ENCODE results near the gene GAS7.

DNA sequence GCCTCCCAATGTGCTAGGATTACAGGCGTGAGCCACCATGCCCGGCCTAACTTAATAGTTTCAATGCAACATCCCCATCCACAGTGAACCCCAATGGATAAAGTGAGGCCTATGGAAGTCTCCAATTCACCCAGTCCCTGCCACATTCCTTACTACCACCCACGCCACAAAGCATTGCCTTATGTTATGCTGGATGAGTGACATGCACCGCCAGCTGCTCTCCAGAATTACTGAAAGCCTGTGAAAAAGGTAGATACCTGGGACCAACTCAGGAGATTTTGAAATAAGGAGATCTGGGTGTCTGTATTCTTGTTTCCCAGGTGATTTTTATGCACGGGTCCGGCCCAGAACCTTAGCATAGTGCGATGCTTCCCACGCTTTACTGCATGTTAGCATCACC lies 16.9 kb upstream of the GAS7 start:
- TF ChIP-seq, protein P1, sequence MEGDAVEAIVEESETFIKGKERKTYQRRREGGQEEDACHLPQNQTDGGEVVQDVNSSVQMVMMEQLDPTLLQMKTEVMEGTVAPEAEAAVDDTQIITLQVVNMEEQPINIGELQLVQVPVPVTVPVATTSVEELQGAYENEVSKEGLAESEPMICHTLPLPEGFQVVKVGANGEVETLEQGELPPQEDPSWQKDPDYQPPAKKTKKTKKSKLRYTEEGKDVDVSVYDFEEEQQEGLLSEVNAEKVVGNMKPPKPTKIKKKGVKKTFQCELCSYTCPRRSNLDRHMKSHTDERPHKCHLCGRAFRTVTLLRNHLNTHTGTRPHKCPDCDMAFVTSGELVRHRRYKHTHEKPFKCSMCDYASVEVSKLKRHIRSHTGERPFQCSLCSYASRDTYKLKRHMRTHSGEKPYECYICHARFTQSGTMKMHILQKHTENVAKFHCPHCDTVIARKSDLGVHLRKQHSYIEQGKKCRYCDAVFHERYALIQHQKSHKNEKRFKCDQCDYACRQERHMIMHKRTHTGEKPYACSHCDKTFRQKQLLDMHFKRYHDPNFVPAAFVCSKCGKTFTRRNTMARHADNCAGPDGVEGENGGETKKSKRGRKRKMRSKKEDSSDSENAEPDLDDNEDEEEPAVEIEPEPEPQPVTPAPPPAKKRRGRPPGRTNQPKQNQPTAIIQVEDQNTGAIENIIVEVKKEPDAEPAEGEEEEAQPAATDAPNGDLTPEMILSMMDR (IDR thresholded peaks at IDR 0.05 in 2 of 3, conservative IDR thresholded peaks at IDR 0.05 in 1 of 3; ENCODE audit: borderline replicate concordance in 1 of 3, insufficient read depth in 1 of 3, low read depth in 2 of 3, low read length in 2 of 3) = no peak
- TF ChIP-seq, protein P2, sequence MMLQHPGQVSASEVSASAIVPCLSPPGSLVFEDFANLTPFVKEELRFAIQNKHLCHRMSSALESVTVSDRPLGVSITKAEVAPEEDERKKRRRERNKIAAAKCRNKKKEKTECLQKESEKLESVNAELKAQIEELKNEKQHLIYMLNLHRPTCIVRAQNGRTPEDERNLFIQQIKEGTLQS (IDR thresholded peaks at IDR 0.05) = no peak
- TF ChIP-seq YY1 (IDR thresholded peaks at IDR 0.05; ENCODE audit: extremely low read depth, insufficient replicate concordance, low read depth, low read length) (no peak), TCF7L2 (IDR thresholded peaks at IDR 0.05; ENCODE audit: borderline replicate concordance, extremely low read depth, insufficient read depth, insufficient read length) (no peak), POLR2AphosphoS5 (IDR thresholded peaks at IDR 0.05; ENCODE audit: low read depth, low read length) (no peak), RAD21 (IDR thresholded peaks at IDR 0.05; ENCODE audit: low read depth) (no peak), EZH2 (IDR thresholded peaks at IDR 0.05) (no peak), POLR2A (IDR thresholded peaks at IDR 0.05; ENCODE audit: borderline replicate concordance, extremely low read depth, insufficient read depth, insufficient read length) (no peak), ZNF274 (IDR thresholded peaks at IDR 0.05; ENCODE audit: low read depth, low read length) (no peak)

Measured in HCT116 (cell line).